ENCODE data around the gene WDSUB1.

Gene WDSUB1

GRCh38 chr2:159266554-159266953 is 19.9 kb downstream of the WDSUB1 start:
- DNase-seq (ENCODE audit: low read depth in 1 of 2, low spot score in 1 of 2) = no peak

DNA sequence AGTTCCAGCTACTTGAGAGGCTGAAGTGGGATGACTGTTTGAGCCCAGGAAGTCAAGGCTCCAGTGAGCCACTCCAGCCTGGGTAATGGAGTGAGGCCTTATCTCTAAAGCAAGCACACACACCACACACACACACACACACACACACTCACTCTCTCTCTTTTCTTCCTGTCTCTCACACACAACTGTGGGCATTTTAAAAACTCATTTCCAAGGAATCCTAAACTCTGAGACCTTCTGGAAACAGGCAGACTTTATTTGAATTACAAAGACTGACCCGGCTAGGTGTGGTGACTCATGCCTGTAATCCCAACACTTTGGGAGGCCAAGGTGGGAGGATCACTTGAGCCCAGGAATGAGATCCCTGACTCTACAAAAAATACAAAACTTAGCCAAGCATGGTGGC is 21.3 kb downstream of the WDSUB1 start:
- DNase-seq (ENCODE audit: low read depth in 1 of 2, low spot score in 1 of 2) = no peak

GRCh38 chr2:159262904-159263303 is 23.6 kb downstream of the WDSUB1 start:
- DNase-seq (ENCODE audit: low read depth in 1 of 2, low spot score in 1 of 2) = no peak

DNA sequence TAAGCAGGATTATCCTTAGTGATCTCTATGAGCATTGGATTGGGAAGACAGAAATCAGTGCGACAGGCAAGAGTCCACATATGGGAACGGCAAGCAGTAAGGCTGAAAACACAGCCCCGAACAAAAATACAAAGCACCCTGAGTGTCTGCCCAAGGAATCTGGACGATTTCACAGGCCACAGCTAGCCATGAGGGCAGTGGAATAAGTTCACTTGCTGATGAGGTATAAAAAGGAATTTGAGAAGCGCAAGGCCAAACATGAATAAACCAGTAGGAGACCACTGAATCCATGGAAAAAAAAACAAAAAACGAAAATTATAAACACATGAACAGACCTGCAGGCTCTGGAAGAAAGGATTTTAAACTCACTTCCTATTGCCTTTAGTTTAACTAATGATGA is 24.3 kb downstream of the WDSUB1 start:
- no peak for DNase-seq (ENCODE audit: low read depth in 1 of 2, low spot score in 1 of 2)

GRCh38 chr2:159256159-159256558 is 30.3 kb downstream of the WDSUB1 start:
- no peak for DNase-seq (ENCODE audit: low read depth in 1 of 2, low spot score in 1 of 2)

- no peak for DNase-seq (ENCODE audit: low read depth in 1 of 2, low spot score in 1 of 2)
These were observed 33.6 kb downstream of the WDSUB1 start for GRCh38 chr2:159252905-159253304.

- DNase-seq (ENCODE audit: low read depth in 1 of 2, low spot score in 1 of 2) = no peak
These were observed 35.0 kb downstream of the WDSUB1 start for GRCh38 chr2:159251296-159252173.

GRCh38 chr2:159249990-159250715 is 36.4 kb downstream of the WDSUB1 start:
- DNase-seq (ENCODE audit: low read depth in 1 of 2, low spot score in 1 of 2) = no peak

DNA sequence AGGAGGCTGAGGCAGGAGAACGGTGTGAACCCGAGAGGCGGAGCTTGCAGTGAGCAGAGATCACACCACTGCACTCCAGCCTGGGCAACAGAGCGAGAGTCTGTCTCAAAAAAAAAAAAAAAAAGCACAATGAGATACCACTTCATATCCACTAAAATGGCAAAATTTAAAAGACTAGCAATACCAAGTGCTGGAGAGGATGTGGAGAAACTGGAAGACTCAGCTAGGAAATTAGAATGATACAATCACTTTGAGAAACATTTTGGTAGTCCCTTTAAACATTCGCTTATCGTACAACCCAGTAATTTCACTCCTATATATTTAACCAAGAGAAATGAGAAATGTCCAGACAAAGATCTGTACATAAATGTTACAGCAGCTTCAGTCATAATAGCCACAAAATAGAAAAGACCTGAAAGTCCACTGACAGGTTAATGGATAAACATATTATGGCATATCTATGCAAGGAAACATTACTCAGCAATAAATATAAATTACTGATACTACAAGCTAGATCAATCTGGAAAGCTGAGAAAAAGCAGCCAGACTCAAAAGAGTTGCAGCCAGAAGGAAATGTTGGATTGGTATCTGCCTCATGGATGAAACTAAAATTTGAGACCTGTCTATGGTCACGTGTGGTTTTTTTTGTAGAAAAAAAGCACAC is 40.0 kb downstream of the WDSUB1 start:
- no peak for DNase-seq (ENCODE audit: low read depth in 1 of 2, low spot score in 1 of 2)

GRCh38 chr2:159243529-159243928 is 43.0 kb downstream of the WDSUB1 start:
- no peak for DNase-seq (ENCODE audit: low read depth in 1 of 2, low spot score in 1 of 2)

DNA sequence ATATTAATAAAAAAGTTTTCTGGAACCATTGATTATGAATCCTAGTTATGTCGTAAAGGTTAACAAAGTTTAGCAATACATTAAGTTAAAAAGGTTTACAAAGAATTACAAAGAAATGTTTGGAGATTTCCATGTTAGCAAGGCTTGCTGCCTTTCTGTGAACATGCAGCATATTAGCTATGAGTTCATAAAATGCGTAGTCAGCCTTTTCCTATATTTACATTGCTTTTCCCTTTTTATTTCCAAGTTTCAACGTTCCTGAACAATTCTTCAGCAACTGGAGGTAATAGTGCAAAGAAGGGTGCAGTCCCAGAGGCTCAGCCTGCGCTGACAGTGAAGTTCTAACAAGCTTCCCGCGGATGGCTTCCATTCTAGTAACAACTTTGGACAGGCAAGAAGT is 51.6 kb downstream of the WDSUB1 start:
- DNase-seq (ENCODE audit: low read depth in 1 of 2, low spot score in 1 of 2) = no peak

- no peak for DNase-seq (ENCODE audit: low read depth in 1 of 2, low spot score in 1 of 2)
These were observed 53.9 kb downstream of the WDSUB1 start for GRCh38 chr2:159232456-159233170.

GRCh38 chr2:159230145-159230877 is 56.2 kb downstream of the WDSUB1 start:
- no peak for DNase-seq (ENCODE audit: low read depth in 1 of 2, low spot score in 1 of 2)

DNA sequence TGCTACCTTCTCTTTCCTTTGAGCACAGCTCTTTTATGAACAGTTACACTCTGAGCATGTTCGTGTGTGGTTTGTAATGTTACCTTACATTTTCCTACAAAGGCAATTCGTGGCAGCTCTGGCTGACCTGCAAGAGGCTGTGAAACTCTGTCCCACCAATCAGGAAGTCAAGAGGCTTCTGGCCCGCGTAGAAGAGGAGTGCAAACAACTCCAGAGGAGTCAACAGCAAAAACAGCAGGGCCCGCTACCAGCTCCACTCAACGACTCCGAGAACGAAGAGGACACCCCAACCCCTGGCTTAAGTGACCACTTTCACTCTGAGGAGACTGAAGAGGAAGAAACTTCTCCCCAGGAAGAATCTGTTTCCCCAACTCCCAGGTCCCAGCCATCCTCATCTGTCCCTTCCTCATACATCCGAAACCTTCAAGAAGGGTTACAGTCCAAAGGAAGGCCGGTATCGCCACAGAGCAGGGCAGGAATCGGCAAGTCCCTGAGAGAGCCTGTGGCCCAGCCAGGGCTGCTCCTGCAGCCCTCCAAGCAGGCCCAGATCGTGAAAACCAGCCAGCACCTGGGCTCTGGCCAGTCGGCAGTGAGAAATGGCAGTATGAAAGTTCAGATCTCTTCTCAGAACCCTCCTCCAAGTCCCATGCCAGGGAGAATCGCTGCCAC is 56.9 kb downstream of the WDSUB1 start:
- no peak for DNase-seq (ENCODE audit: low read depth in 1 of 2, low spot score in 1 of 2)

- no peak for DNase-seq (ENCODE audit: low read depth in 1 of 2, low spot score in 1 of 2)
These were observed 58.4 kb downstream of the WDSUB1 start for GRCh38 chr2:159228081-159228581.

- DNase-seq (ENCODE audit: low read depth in 1 of 2, low spot score in 1 of 2) = no peak
These were observed 59.0 kb downstream of the WDSUB1 start for GRCh38 chr2:159227467-159227866.

GRCh38 chr2:159226608-159227385 is 59.7 kb downstream of the WDSUB1 start:
- no peak for DNase-seq (ENCODE audit: low read depth in 1 of 2, low spot score in 1 of 2)

- DNase-seq (ENCODE audit: low read depth in 1 of 2, low spot score in 1 of 2) = no peak
These were observed 60.4 kb downstream of the WDSUB1 start for GRCh38 chr2:159226059-159226461.
